Endometrial microvascular endothelial cells (primary cell): ENCODE results near the gene ZNF514. TPM values are rescaled to one million over a fixed set of nuclear protein-coding genes. Genes with fewer than 3 reads are reported as not detected.
"Not testable (repeated sequence)": the region's sequence is repeated elsewhere in the genome, so short reads cannot be mapped to it uniquely, and the experiment has no call there.

Experiments
- in situ Hi-C: cut with HindIII; loops from 2 replicates; pipeline ENCODE4 v1.10.0; 2017; ENCODE audit warnings: low sequenced_read_pairs, low pct_unique_long_range_greater_than_20kb; ENCODE audit errors: inconsistent ontology term
- total RNA-seq: library from RNA; depleted of rRNA; stranded (reverse); fragments of >200 nt; gene quantifications from one replicate; pipeline ENCODE4 v1.2.3, GENCODE V29; 2015; ENCODE audit errors: inconsistent ontology term

ZNF514 gene
- total RNA-seq, 1 donor from 2014 or later = 16.5 TPM

GRCh38 chr2:95149397-95149984 lies 10.2 kb downstream of the ZNF514 start:
- in situ Hi-C loops = no loop called here

- in situ Hi-C loops = no loop called here
Measured at GRCh38 chr2:95143838-95144237, 15.8 kb downstream of the ZNF514 start.

- in situ Hi-C loops = no loop called here
Measured at GRCh38 chr2:95138702-95139101, 20.9 kb downstream of the ZNF514 start.

- in situ Hi-C loops = no loop called here
Measured at GRCh38 chr2:95122197-95122551, 37.5 kb downstream of the ZNF514 start.

GRCh38 chr2:95121407-95122196 lies 38.0 kb downstream of the ZNF514 start, which contains the start of gene MRPS5:
Gene MRPS5 (minus strand): TSS chr2:95121808. CDS start chr2:95121791, 17 bp downstream.
- in situ Hi-C loops = no loop called here

- in situ Hi-C loops = no loop called here
Measured at GRCh38 chr2:95121093-95121406, 38.6 kb downstream of the ZNF514 start.

- in situ Hi-C loops = no loop called here
Measured at GRCh38 chr2:95115418-95115817, 44.2 kb downstream of the ZNF514 start.

GRCh38 chr2:95113464-95113863 lies 46.2 kb downstream of the ZNF514 start:
- in situ Hi-C loops = no loop called here

- in situ Hi-C loops = no loop called here
Measured at GRCh38 chr2:95110395-95110794, 49.3 kb downstream of the ZNF514 start.

- in situ Hi-C loops = no loop called here
Measured at GRCh38 chr2:95109260-95109659, 50.4 kb downstream of the ZNF514 start.

GRCh38 chr2:95106081-95106480 lies 53.6 kb downstream of the ZNF514 start:
- in situ Hi-C loops = no loop called here

- in situ Hi-C loops = no loop called here
Measured at GRCh38 chr2:95104606-95105005, 55.0 kb downstream of the ZNF514 start.

- in situ Hi-C loops = no loop called here
Measured at GRCh38 chr2:95099910-95100309, 59.7 kb downstream of the ZNF514 start.

GRCh38 chr2:95098273-95098672 lies 61.4 kb downstream of the ZNF514 start:
- in situ Hi-C loops = not testable (repeated sequence)

Other genes with a start within 250 kb of the ZNF514 start
- not detected for gene MAL, start 134.1 kb downstream of the ZNF514 start, total RNA-seq
- gene MRPS5, start 38.0 kb downstream of the ZNF514 start, total RNA-seq = 36.3 TPM
- 8.0 TPM for gene ZNF2, start 6.0 kb upstream of the ZNF514 start, total RNA-seq
- gene ZNF892, start 47.7 kb upstream of the ZNF514 start, total RNA-seq = 0.46 TPM
- not detected for gene PROM2, start 114.6 kb upstream of the ZNF514 start, total RNA-seq
- not detected for gene KCNIP3, start 137.5 kb upstream of the ZNF514 start, total RNA-seq
- gene FAHD2A, start 242.9 kb upstream of the ZNF514 start, total RNA-seq = 35.2 TPM